ENCODE results near the gene HOPX.
"Not testable (repeated sequence)": the region's sequence is repeated elsewhere in the genome, so short reads cannot be mapped to it uniquely, and the experiment has no call there.

Gene HOPX

GRCh38 chr4:56611501-56611900 lies 69.6 kb downstream of the HOPX start:
- Histone ChIP-seq H3K9me3 (ENCODE audit: control insufficient read depth in 2 of 2, low read length in 2 of 2) (peaks cover 0 to 2% of the 10 kb centered on the region in 2 donors), H3K27me3 (ENCODE audit: control insufficient read depth in 1 of 2, insufficient read depth in 2 of 2, low read length in 2 of 2) (no peaks in the 10 kb centered on the region), H3K4me1 (ENCODE audit: control insufficient read depth, insufficient read depth, low read length) (no peaks in the 10 kb centered on the region), H3K27ac (ENCODE audit: low read length) (no peak overlapping the region), H3K4me3 (ENCODE audit: low read length in 2 of 2) (no peak overlapping the region), H3K36me3 (ENCODE audit: control insufficient read depth in 2 of 2, insufficient read depth in 2 of 2, low read length in 2 of 2) (no peaks in the 10 kb centered on the region), H3K9ac (ENCODE audit: low read length in 2 of 2) (no peak overlapping the region)

DNA sequence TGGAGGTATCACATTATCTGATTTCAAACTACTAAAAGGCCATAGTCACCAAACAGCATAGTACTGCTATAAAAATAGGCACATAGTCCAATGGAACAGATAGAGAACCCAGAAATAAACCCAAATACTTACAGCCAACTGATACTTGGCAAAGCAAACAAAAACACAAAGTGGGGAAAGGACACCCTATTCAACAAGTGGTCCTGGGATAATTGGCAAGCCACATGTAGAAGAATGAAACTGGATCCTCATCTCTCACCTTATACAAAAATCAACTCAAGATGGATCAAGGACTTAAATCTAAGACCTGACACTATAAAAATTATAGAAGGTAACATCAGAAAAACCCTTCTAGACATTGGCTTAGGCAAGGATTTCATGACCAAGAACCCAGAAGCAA lies 70.9 kb downstream of the HOPX start:
- H3K4me1 ChIP-seq (ENCODE audit: control insufficient read depth, insufficient read depth, low read length); H3K9me3 ChIP-seq (ENCODE audit: control insufficient read depth in 2 of 2, low read length in 2 of 2): not testable (repeated sequence)

GRCh38 chr4:56607926-56608325 lies 73.2 kb downstream of the HOPX start:
- peaks cover 0 to 2% of the 10 kb centered on the region in 2 donors for H3K9me3 ChIP-seq (ENCODE audit: control insufficient read depth in 2 of 2, low read length in 2 of 2)

More for the DNA sequence above, 70.9 kb downstream of the HOPX start:
- H3K4me3 ChIP-seq (ENCODE audit: low read length in 2 of 2); H3K27me3 ChIP-seq (ENCODE audit: control insufficient read depth in 1 of 2, insufficient read depth in 2 of 2, low read length in 2 of 2); H3K36me3 ChIP-seq (ENCODE audit: control insufficient read depth in 2 of 2, insufficient read depth in 2 of 2, low read length in 2 of 2); H3K9ac ChIP-seq (ENCODE audit: low read length in 2 of 2); H3K27ac ChIP-seq (ENCODE audit: low read length): not testable (repeated sequence)

GRCh38 chr4:56606385-56606784 lies 74.7 kb downstream of the HOPX start:
- no peak overlapping the region for H3K9ac ChIP-seq (ENCODE audit: low read length in 2 of 2)
- H3K4me3 ChIP-seq (ENCODE audit: low read length in 2 of 2), result no peak overlapping the region
- H3K9me3 ChIP-seq (ENCODE audit: control insufficient read depth in 2 of 2, low read length in 2 of 2), result peaks cover 0 to 2% of the 10 kb centered on the region in 2 donors

More at GRCh38 chr4:56607926-56608325, 73.2 kb downstream of the HOPX start:
- Histone ChIP-seq H3K9ac (ENCODE audit: low read length in 2 of 2) (no peak overlapping the region), H3K4me1 (ENCODE audit: control insufficient read depth, insufficient read depth, low read length) (no peaks in the 10 kb centered on the region), H3K27me3 (ENCODE audit: control insufficient read depth in 1 of 2, insufficient read depth in 2 of 2, low read length in 2 of 2) (no peaks in the 10 kb centered on the region), H3K27ac (ENCODE audit: low read length) (no peak overlapping the region), H3K4me3 (ENCODE audit: low read length in 2 of 2) (no peak overlapping the region), H3K36me3 (ENCODE audit: control insufficient read depth in 2 of 2, insufficient read depth in 2 of 2, low read length in 2 of 2) (no peaks in the 10 kb centered on the region)

GRCh38 chr4:56605464-56605863 lies 75.6 kb downstream of the HOPX start:
- not testable (repeated sequence) for H3K4me1 ChIP-seq (ENCODE audit: control insufficient read depth, insufficient read depth, low read length); H3K4me3 ChIP-seq (ENCODE audit: low read length in 2 of 2); H3K27ac ChIP-seq (ENCODE audit: low read length); H3K27me3 ChIP-seq (ENCODE audit: control insufficient read depth in 1 of 2, insufficient read depth in 2 of 2, low read length in 2 of 2); H3K9ac ChIP-seq (ENCODE audit: low read length in 2 of 2); H3K36me3 ChIP-seq (ENCODE audit: control insufficient read depth in 2 of 2, insufficient read depth in 2 of 2, low read length in 2 of 2); H3K9me3 ChIP-seq (ENCODE audit: control insufficient read depth in 2 of 2, low read length in 2 of 2)

More at GRCh38 chr4:56606385-56606784, 74.7 kb downstream of the HOPX start:
- Histone ChIP-seq H3K27ac (ENCODE audit: low read length) (no peak overlapping the region), H3K36me3 (ENCODE audit: control insufficient read depth in 2 of 2, insufficient read depth in 2 of 2, low read length in 2 of 2) (no peaks in the 10 kb centered on the region), H3K4me1 (ENCODE audit: control insufficient read depth, insufficient read depth, low read length) (no peaks in the 10 kb centered on the region), H3K27me3 (ENCODE audit: control insufficient read depth in 1 of 2, insufficient read depth in 2 of 2, low read length in 2 of 2) (no peaks in the 10 kb centered on the region)

- Histone ChIP-seq H3K4me3 (ENCODE audit: low read length in 2 of 2) (no peak overlapping the region), H3K9me3 (ENCODE audit: control insufficient read depth in 2 of 2, low read length in 2 of 2) (peaks cover 0 to 2% of the 10 kb centered on the region in 2 donors), H3K27ac (ENCODE audit: low read length) (no peak overlapping the region), H3K9ac (ENCODE audit: low read length in 2 of 2) (no peak overlapping the region), H3K36me3 (ENCODE audit: control insufficient read depth in 2 of 2, insufficient read depth in 2 of 2, low read length in 2 of 2) (no peaks in the 10 kb centered on the region), H3K27me3 (ENCODE audit: control insufficient read depth in 1 of 2, insufficient read depth in 2 of 2, low read length in 2 of 2) (no peaks in the 10 kb centered on the region), H3K4me1 (ENCODE audit: control insufficient read depth, insufficient read depth, low read length) (no peaks in the 10 kb centered on the region)
Measured at GRCh38 chr4:56603297-56603696, 77.8 kb downstream of the HOPX start.
